ENCODE data around the gene ADORA2A. TPM values are rescaled to one million over a fixed set of nuclear protein-coding genes. Genes with fewer than 3 reads are reported as not detected.

The ADORA2A gene
- total and polyA plus RNA-seq, 2 of the 13 experiments (the other 11 are each of a cell fraction or from before 2014, with no cell fraction given): 3.3 to 5.0 TPM

DNA sequence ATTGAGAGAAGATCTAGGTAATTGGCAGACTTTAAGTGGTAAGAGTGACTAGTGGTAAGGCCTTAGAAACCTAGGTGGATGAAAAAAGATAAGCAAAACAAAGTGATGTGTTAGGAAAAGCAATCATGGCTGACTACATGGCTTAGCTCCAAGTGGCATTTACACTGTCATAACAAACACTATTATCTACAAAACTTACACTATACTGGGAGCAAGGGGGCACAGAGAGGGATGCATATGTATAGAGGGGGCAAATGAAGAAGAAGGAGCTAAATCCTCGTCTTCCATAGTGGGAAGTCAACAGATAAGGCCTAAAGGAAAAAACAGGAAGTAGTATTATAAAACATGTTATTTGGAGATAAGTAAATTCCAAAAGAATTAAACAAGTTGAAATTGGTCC, 32.5 kb downstream of the ADORA2A start:
- intact Hi-C loops (cut with micrococcal nuclease; ENCODE audit: unreplicated experiment) (no loop called here), in situ Hi-C loops (cut with HindIII; ENCODE audit: extremely low pct_ligation_motif_present, low pct_unique_long_range_greater_than_20kb) (no loop called here)
- no peak overlapping the region for H3K4me2 ChIP-seq (ENCODE audit: low read depth, low read length)
- H3K4me1 ChIP-seq (ENCODE audit: insufficient read depth, low read length): peaks cover 58% of the 10 kb centered on the region
- ChIA-PET CTCF (ENCODE audit: low intra/inter-chr PET ratio, low total read pairs) (no interaction called here), POLR2A (interaction anchor here (1.6 kb wide), 3 partner anchors 16 to 90 kb away, joined by 4 to 7 read pairs (median 5); no protein-coding TSS in a partner anchor)
- FAIRE-seq (no peak), ATAC-seq (no peak), DNase-seq (ENCODE audit: low spot score) (no peak)
- no peak overlapping the region for H3K4me3 ChIP-seq (replicated peaks in 1 of 3; ENCODE audit: insufficient read depth in 1 of 3, low read depth in 2 of 3, low read length in 3 of 3)
- H3K27me3 ChIP-seq (ENCODE audit: control insufficient read depth in 1 of 2, insufficient read depth in 2 of 2, low read length in 2 of 2): no peaks in the 10 kb centered on the region
- no peaks in the 10 kb centered on the region for H4K20me1 ChIP-seq (ENCODE audit: insufficient read depth, low read length)
- no peaks in the 10 kb centered on the region for H3K9me3 ChIP-seq (ENCODE audit: low read length)
- no peaks in the 10 kb centered on the region for H3K36me3 ChIP-seq (replicated peaks in 1 of 2; ENCODE audit: control insufficient read depth in 1 of 2, insufficient read depth in 2 of 2, low read length in 2 of 2)
- H3K27ac ChIP-seq (ENCODE audit: extremely low read length, insufficient read depth, low read length): no peak overlapping the region
- H3K79me2 ChIP-seq (ENCODE audit: insufficient read depth, low read length): no peaks in the 10 kb centered on the region
- no TSS peak for BruUV-seq (replicated peaks)
- 61% methylated on average over 1 of the region's 1 CpG for WGBS (ENCODE audit: low lambda C conversion rate)
- no peak overlapping the region for H3K9ac ChIP-seq (ENCODE audit: insufficient read depth, low read depth, low read length)
- no peak overlapping the region for H2AFZ ChIP-seq (ENCODE audit: low read length)
- TF ChIP-seq, protein P1, sequence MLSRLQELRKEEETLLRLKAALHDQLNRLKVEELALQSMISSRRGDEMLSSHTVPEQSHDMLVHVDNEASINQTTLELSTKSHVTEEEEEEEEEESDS (CRISPR knock-in tag; IDR thresholded peaks at IDR 0.05; ENCODE audit: borderline replicate concordance): no peak
- TF ChIP-seq ZNF33B (CRISPR knock-in tag; IDR thresholded peaks at IDR 0.05) (no peak), HOXD1 (CRISPR knock-in tag; IDR thresholded peaks at IDR 0.05) (no peak), MAZ (IDR thresholded peaks at IDR 0.05; ENCODE audit: borderline replicate concordance, low read depth, low read length) (no peak), MAZ (CRISPR knock-in tag; IDR thresholded peaks at IDR 0.05; ENCODE audit: low read depth) (no peak), RXRB (CRISPR knock-in tag; IDR thresholded peaks at IDR 0.05; ENCODE audit: borderline replicate concordance) (no peak), TBX2 (CRISPR knock-in tag; IDR thresholded peaks at IDR 0.05; ENCODE audit: borderline replicate concordance) (no peak), MAFG (CRISPR knock-in tag; IDR thresholded peaks at IDR 0.05) (no peak)
- TF ChIP-seq, protein P2, sequence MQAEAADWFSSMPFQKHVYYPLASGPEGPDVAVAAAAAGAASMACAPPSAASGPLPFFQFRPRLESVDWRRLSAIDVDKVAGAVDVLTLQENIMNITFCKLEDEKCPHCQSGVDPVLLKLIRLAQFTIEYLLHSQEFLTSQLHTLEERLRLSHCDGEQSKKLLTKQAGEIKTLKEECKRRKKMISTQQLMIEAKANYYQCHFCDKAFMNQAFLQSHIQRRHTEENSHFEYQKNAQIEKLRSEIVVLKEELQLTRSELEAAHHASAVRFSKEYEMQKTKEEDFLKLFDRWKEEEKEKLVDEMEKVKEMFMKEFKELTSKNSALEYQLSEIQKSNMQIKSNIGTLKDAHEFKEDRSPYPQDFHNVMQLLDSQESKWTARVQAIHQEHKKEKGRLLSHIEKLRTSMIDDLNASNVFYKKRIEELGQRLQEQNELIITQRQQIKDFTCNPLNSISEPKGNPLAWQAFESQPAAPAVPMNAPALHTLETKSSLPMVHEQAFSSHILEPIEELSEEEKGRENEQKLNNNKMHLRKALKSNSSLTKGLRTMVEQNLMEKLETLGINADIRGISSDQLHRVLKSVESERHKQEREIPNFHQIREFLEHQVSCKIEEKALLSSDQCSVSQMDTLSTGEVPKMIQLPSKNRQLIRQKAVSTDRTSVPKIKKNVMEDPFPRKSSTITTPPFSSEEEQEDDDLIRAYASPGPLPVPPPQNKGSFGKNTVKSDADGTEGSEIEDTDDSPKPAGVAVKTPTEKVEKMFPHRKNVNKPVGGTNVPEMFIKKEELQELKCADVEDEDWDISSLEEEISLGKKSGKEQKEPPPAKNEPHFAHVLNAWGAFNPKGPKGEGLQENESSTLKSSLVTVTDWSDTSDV (CRISPR knock-in tag; IDR thresholded peaks at IDR 0.05): no peak
- TF ChIP-seq, protein P3, sequence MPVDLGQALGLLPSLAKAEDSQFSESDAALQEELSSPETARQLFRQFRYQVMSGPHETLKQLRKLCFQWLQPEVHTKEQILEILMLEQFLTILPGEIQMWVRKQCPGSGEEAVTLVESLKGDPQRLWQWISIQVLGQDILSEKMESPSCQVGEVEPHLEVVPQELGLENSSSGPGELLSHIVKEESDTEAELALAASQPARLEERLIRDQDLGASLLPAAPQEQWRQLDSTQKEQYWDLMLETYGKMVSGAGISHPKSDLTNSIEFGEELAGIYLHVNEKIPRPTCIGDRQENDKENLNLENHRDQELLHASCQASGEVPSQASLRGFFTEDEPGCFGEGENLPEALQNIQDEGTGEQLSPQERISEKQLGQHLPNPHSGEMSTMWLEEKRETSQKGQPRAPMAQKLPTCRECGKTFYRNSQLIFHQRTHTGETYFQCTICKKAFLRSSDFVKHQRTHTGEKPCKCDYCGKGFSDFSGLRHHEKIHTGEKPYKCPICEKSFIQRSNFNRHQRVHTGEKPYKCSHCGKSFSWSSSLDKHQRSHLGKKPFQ (CRISPR knock-in tag; IDR thresholded peaks at IDR 0.05; ENCODE audit: insufficient replicate concordance): no peak
- TF ChIP-seq, protein P4, sequence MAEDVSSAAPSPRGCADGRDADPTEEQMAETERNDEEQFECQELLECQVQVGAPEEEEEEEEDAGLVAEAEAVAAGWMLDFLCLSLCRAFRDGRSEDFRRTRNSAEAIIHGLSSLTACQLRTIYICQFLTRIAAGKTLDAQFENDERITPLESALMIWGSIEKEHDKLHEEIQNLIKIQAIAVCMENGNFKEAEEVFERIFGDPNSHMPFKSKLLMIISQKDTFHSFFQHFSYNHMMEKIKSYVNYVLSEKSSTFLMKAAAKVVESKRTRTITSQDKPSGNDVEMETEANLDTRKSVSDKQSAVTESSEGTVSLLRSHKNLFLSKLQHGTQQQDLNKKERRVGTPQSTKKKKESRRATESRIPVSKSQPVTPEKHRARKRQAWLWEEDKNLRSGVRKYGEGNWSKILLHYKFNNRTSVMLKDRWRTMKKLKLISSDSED (CRISPR knock-in tag; IDR thresholded peaks at IDR 0.05): no peak
- TF ChIP-seq, protein P5, sequence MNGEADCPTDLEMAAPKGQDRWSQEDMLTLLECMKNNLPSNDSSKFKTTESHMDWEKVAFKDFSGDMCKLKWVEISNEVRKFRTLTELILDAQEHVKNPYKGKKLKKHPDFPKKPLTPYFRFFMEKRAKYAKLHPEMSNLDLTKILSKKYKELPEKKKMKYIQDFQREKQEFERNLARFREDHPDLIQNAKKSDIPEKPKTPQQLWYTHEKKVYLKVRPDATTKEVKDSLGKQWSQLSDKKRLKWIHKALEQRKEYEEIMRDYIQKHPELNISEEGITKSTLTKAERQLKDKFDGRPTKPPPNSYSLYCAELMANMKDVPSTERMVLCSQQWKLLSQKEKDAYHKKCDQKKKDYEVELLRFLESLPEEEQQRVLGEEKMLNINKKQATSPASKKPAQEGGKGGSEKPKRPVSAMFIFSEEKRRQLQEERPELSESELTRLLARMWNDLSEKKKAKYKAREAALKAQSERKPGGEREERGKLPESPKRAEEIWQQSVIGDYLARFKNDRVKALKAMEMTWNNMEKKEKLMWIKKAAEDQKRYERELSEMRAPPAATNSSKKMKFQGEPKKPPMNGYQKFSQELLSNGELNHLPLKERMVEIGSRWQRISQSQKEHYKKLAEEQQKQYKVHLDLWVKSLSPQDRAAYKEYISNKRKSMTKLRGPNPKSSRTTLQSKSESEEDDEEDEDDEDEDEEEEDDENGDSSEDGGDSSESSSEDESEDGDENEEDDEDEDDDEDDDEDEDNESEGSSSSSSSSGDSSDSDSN (CRISPR knock-in tag; IDR thresholded peaks at IDR 0.05): no peak

Measured in HepG2 (cell line).